Transverse colon (tissue), 4 donors: Measurements from ENCODE around the gene UGT8. TPM values are rescaled to one million over a fixed set of nuclear protein-coding genes. Genes with fewer than 3 reads are reported as not detected.

Source experiments
- DNase-seq: peaks from one replicate; pipeline ENCODE4 v3.0.0-alpha.2; 2019
- H3K27ac ChIP-seq, 4 donors: fragments of 200-600 bp; sonication (generic); 2 replicates each; pipeline ENCODE4 v1.5.1; 2016 to 2018; ENCODE audit warnings: inconsistent platforms in 4 of 4
- H3K27me3 ChIP-seq: fragments of 200-600 bp; sonication (generic); 2 replicates; pipeline ENCODE4 v1.5.1; 2017; ENCODE audit warnings: inconsistent platforms
- H3K36me3 ChIP-seq, 4 donors: fragments of 200-600 bp; sonication (generic); 2 replicates each; pipeline ENCODE4 v1.5.1; 2017 to 2019; ENCODE audit warnings: inconsistent platforms in 4 of 4
- H3K4me1 ChIP-seq, 4 donors: fragments of 200-600 bp; sonication (generic); 2 replicates each; pipeline ENCODE4 v1.5.1; 2017 to 2020; ENCODE audit warnings: inconsistent platforms in 4 of 4
- H3K4me3 ChIP-seq, 4 donors: fragments of 200-600 bp; sonication (generic); 1 replicate in 1 of 4; 2 replicates in 3 of 4; pipeline versions ENCODE4 v1.5.1 to v1.6.1; 2017 to 2019; ENCODE audit warnings: inconsistent platforms in 4 of 4
- H3K9me3 ChIP-seq, 2 donors: fragments of 200-600 bp; sonication (generic); 2 replicates each; pipeline ENCODE4 v1.5.1; 2017 to 2019; ENCODE audit warnings: inconsistent platforms in 2 of 2
- EP300 ChIP-seq: sonication (generic); formaldehyde crosslinking; IDR thresholded peaks from one replicate; pipeline ENCODE4 v1.6.1; 2017; ENCODE audit warnings: antibody characterized with exemption, low read depth
- POLR2A ChIP-seq: fragments of 450-650 bp; IDR thresholded peaks from one replicate; pipeline ENCODE4 v1.6.1; 2016; ENCODE audit warnings: antibody characterized with exemption, mild to moderate bottlenecking, moderate library complexity
- POLR2AphosphoS5 ChIP-seq, 3 donors: sonication (generic); formaldehyde crosslinking; IDR thresholded peaks; one replicate each; pipeline ENCODE4 v1.6.1; 2016; ENCODE audit warnings: antibody characterized with exemption in 3 of 3
- WGBS, 2 donors: methylation state at CpG; one replicate each; pipeline ENCODE4 v1.1.5; 2018; ENCODE audit warnings: low coverage in 1 of 2; 5-methylcytosine and 5-hydroxymethylcytosine counted together
- in situ Hi-C, 4 donors: fragments of 200-750 bp; cut with MboI; loops; one replicate each; pipeline versions ENCODE4 v1.15.0 to v1.15.1; 2017; ENCODE audit warnings: low sequenced_read_pairs in 3 of 4, low pct_ligation_motif_present in 1 of 4, low pct_unique_long_range_greater_than_20kb in 1 of 4
- intact Hi-C: fragments of 100-400 bp; cut with DNase I; formaldehyde crosslinking; loops from one replicate; pipeline ENCODE4 v1.15.1; 2023; ENCODE audit warnings: low total_unique reads
- total RNA-seq, 4 donors: library from RNA; depleted of rRNA; stranded (reverse); fragments of >200 nt; gene quantifications; one replicate each; pipeline ENCODE4 v1.1.0, GENCODE V29; 2016
- TF ChIP-seq, protein P1 (sequence below), 5 experiments: fragments of 200-600 bp in 3 of 5; fragments of 450-650 bp in 2 of 5; sonication (generic) in 3 of 5; IDR thresholded peaks; 1 replicate in 2 of 5; 2 replicates in 3 of 5; pipeline ENCODE4 v1.5.1; 2016 to 2017; ENCODE audit warnings: antibody characterized with exemption in 5 of 5, inconsistent platforms in 3 of 5, mild to moderate bottlenecking in 2 of 5, moderate library complexity in 1 of 5

UGT8 gene
- total RNA-seq, 4 donors from 2014 or later: 41.0 to 63.6 (median 55.7) TPM

DNA sequence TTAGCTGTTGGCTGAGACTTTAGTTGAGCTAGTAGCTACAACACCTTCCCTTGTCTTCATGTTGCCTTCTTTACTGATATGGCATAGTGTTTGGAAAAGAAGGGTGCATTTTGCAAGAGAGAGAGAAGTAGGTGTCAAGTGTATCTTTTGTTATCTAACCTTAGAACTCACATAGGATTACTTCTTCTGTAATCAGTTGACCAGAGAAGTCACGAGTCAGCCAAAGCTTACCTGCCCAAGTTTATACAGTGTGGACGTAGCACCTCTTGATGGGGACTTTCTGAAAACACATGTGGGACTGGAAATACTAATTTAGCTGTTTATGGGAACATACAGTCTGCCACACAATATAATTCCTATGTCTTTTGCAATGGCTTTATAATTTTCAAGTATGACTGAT, 56.0 kb downstream of the UGT8 start:
- Histone ChIP-seq H3K4me3 (no peak overlapping the region), H3K9me3 (no peaks in the 10 kb centered on the region), H3K27me3 (no peaks in the 10 kb centered on the region), H3K27ac (no peak overlapping the region), H3K4me1 (peaks cover 0 to 6% (median 0%) of the 10 kb centered on the region in 4 donors), H3K36me3 (no peaks in the 10 kb centered on the region)
- WGBS, 2 donors: 52 to 55% methylated on average over 2 of the region's 2 CpGs
- intact Hi-C loops: no loop called here
- no peak for DNase-seq
- no peak for TF ChIP-seq POLR2A
- no peak for TF ChIP-seq EP300
- TF ChIP-seq, protein P1, sequence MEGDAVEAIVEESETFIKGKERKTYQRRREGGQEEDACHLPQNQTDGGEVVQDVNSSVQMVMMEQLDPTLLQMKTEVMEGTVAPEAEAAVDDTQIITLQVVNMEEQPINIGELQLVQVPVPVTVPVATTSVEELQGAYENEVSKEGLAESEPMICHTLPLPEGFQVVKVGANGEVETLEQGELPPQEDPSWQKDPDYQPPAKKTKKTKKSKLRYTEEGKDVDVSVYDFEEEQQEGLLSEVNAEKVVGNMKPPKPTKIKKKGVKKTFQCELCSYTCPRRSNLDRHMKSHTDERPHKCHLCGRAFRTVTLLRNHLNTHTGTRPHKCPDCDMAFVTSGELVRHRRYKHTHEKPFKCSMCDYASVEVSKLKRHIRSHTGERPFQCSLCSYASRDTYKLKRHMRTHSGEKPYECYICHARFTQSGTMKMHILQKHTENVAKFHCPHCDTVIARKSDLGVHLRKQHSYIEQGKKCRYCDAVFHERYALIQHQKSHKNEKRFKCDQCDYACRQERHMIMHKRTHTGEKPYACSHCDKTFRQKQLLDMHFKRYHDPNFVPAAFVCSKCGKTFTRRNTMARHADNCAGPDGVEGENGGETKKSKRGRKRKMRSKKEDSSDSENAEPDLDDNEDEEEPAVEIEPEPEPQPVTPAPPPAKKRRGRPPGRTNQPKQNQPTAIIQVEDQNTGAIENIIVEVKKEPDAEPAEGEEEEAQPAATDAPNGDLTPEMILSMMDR (IDR thresholded peaks at IDR 0.05): no peak
- TF ChIP-seq POLR2AphosphoS5 (IDR thresholded peaks at IDR 0.05): no peak
- in situ Hi-C loops: loop anchor here in 3 of 4 donors (10.0 to 25.0 kb wide), 3 partner anchors 260 to 1267 kb away; no protein-coding TSS in a partner anchor

DNA sequence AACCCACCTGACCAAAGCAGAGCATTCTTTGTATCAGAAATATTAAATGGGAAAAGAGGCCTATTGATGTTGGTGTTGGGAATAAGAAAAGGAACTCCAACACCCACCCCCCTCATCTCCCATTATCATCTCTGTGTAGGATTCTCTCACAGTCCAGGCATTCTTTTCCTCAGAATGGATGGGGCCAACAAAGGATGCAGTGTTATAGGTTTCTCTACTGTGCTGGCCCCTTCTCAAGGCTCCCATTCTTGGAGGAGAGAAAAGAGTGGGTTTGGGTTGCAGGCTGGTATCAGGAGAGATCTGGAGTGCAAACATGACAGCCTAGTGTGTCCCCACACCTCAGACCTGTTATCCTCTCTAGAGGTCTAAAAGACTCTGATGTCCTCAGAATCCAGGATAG, 59.6 kb downstream of the UGT8 start:
- Histone ChIP-seq H3K27ac (no peak overlapping the region), H3K4me3 (no peak overlapping the region), H3K36me3 (no peaks in the 10 kb centered on the region), H3K9me3 (no peaks in the 10 kb centered on the region), H3K4me1 (peaks cover 0 to 7% (median 0%) of the 10 kb centered on the region in 4 donors), H3K27me3 (no peaks in the 10 kb centered on the region)
- in situ Hi-C loops: loop anchor here in 3 of 4 donors (10.0 to 25.0 kb wide), 3 partner anchors 263 to 1271 kb away; no protein-coding TSS in a partner anchor
- intact Hi-C loops: no loop called here
- TF ChIP-seq POLR2A (no peak), POLR2AphosphoS5 (IDR thresholded peaks at IDR 0.05) (no peak), EP300 (no peak)
- TF ChIP-seq, protein P1 (IDR thresholded peaks at IDR 0.05): no peak
- DNase-seq: no peak

DNA sequence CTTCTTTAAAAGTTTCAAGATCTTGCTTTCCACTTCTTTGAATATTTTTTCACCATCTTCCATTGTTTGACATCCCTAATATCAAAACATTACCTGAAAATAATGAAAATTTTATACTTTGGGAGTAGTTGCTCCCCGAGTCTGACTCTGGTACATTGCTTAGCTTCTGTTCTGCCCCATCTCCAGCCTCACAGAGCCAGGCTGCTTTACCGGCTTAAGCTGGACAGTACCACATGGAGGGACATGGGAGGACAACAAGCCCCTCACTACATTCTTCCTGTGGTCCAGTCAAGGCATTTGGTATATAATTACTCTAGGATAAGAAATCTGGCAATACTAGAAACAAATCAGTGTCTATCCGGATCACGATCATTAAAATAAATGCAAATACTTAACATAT, 60.2 kb downstream of the UGT8 start:
- in situ Hi-C loops: loop anchor here in 3 of 4 donors (10.0 to 25.0 kb wide), 3 partner anchors 264 to 1271 kb away; no protein-coding TSS in a partner anchor
- intact Hi-C loops: no loop called here

DNA sequence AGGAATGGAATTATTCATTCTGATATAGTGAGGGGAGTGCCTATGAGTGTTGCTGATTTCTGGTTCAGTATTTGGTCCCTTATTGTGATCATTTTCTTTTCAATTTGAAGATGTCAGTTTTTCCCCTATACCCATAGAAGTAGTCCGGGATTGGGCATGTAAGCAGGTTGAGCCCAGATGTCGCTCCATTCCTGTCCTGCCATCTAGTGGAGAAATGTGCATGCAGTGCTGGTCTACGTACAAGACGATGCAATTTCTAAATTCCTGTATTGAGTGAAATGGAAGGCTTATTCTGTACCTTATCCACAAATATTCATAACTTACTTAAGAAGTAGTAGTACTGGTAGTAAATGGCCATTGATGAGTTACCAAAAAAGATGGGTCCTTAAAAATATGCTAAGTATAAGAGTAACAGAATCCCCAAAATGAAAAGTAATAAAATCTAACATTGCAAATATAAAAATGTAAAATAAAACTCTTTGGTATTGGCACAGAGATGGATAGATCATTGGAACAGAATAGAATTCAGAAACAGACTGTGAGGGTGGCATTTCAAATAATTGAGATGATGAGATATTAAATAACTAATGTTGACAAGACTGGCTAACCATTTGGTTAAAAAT, 60.9 kb downstream of the UGT8 start:
- TF ChIP-seq, protein P1 (IDR thresholded peaks at IDR 0.05): peak; percentile 72 to 80 (median 76)
- TF ChIP-seq POLR2A (no peak), POLR2AphosphoS5 (IDR thresholded peaks at IDR 0.05) (no peak)
- in situ Hi-C loops: loop anchor here in 3 of 4 donors (10.0 to 25.0 kb wide), 3 partner anchors 265 to 1272 kb away; no protein-coding TSS in a partner anchor
- H3K4me1 ChIP-seq: peaks cover 0 to 7% (median 0%) of the 10 kb centered on the region in 4 donors
- H3K27ac ChIP-seq: no peak overlapping the region
- no peaks in the 10 kb centered on the region for H3K27me3 ChIP-seq
- peak; percentile 70 for DNase-seq
- no peaks in the 10 kb centered on the region for H3K36me3 ChIP-seq
- WGBS, 2 donors: 0 to 1% methylated on average over 4 of the region's 4 CpGs
- intact Hi-C loops: no loop called here
- H3K4me3 ChIP-seq: no peak overlapping the region
- no peaks in the 10 kb centered on the region for H3K9me3 ChIP-seq

More for the DNA sequence above, 60.2 kb downstream of the UGT8 start:
- no peak for TF ChIP-seq POLR2AphosphoS5 (IDR thresholded peaks at IDR 0.05)
- TF ChIP-seq, protein P1 (IDR thresholded peaks at IDR 0.05): no peak
- TF ChIP-seq POLR2A: no peak
- no peak for TF ChIP-seq EP300
- Histone ChIP-seq H3K27me3 (no peaks in the 10 kb centered on the region), H3K9me3 (no peaks in the 10 kb centered on the region), H3K4me3 (no peak overlapping the region), H3K36me3 (no peaks in the 10 kb centered on the region), H3K27ac (no peak overlapping the region), H3K4me1 (peaks cover 0 to 7% (median 0%) of the 10 kb centered on the region in 4 donors)
- 70 to 78% methylated on average over 4 of the region's 4 CpGs for WGBS, 2 donors
- no peak for DNase-seq
